ENCODE results near the gene HTD2.
"Not testable (repeated sequence)": the region's sequence is repeated elsewhere in the genome, so short reads cannot be mapped to it uniquely, and the experiment has no call there.

Gene HTD2

DNA sequence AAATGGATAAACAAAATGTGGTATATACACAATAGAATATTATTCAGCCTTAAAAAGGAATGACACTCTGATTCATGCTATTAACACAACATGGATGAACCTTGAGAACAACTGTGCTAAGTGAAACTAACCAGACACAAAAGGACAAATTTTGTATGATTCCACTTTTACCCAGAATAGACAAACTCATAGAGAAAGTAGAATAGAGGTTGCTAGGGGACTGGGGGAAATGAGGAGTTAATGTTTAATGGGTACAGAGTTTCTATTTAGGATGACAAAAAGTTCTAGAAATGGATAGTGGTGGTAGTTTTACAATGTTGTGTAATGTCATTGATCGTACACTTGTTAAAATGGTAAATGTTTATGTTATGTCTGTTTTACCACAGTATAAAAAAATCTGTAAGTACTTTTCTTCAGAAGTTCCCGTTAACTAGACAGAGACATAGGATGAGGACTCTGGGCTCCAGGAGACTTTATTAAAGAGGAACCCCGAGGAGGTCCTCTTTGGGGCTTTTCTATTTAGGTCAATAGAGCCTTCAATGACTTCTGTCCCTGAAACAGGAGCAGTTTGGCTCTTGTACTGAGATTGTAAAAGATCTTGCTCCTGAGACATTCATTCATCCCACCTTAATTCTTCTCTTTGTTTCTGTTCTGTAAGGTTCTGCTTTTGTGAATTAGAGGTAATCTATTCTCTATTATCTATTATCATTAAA lies 44.2 kb upstream of the HTD2 start:
- H3K36me3 ChIP-seq (ENCODE audit: low read depth), result no peaks in the 10 kb centered on the region
- H3K27me3 ChIP-seq (ENCODE audit: insufficient read depth, poor library complexity, severe bottlenecking), result no peaks in the 10 kb centered on the region
- no peak overlapping the region for H3K27ac ChIP-seq (ENCODE audit: poor library complexity, severe bottlenecking)
- H3K9me3 ChIP-seq (ENCODE audit: severe bottlenecking), result no peaks in the 10 kb centered on the region
- no peaks in the 10 kb centered on the region for H3K4me1 ChIP-seq (ENCODE audit: insufficient read depth, poor library complexity, severe bottlenecking)
- DNase-seq (ENCODE audit: low spot score), result no peak
- no peak overlapping the region for H3K4me3 ChIP-seq (ENCODE audit: severe bottlenecking)
- no peak for ATAC-seq (ENCODE audit: low read depth)
- TF ChIP-seq, protein P1, sequence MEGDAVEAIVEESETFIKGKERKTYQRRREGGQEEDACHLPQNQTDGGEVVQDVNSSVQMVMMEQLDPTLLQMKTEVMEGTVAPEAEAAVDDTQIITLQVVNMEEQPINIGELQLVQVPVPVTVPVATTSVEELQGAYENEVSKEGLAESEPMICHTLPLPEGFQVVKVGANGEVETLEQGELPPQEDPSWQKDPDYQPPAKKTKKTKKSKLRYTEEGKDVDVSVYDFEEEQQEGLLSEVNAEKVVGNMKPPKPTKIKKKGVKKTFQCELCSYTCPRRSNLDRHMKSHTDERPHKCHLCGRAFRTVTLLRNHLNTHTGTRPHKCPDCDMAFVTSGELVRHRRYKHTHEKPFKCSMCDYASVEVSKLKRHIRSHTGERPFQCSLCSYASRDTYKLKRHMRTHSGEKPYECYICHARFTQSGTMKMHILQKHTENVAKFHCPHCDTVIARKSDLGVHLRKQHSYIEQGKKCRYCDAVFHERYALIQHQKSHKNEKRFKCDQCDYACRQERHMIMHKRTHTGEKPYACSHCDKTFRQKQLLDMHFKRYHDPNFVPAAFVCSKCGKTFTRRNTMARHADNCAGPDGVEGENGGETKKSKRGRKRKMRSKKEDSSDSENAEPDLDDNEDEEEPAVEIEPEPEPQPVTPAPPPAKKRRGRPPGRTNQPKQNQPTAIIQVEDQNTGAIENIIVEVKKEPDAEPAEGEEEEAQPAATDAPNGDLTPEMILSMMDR (IDR thresholded peaks at IDR 0.05; ENCODE audit: poor library complexity, severe bottlenecking), result no peak

DNA sequence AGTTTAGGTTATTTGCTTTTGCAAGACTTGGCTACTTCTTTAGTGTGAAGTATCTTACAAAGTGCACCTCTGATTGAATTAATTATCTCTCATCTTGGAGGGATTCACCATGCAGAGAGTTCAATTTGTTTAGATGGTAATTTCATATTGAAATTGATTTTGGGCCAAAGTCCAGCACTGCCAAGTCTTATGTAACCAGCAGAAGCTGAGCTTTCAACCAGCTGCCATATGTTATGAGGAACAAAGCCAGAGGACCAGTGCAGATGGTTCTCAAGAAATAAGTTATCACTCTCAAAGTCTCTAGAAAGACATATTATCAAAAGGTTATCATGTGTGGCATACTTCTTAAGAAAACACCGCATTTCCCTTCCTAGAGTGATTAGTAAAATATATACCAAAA lies 39.7 kb upstream of the HTD2 start:
- Histone ChIP-seq H3K27me3 (ENCODE audit: insufficient read depth, poor library complexity, severe bottlenecking) (no peaks in the 10 kb centered on the region), H3K9me3 (ENCODE audit: severe bottlenecking) (no peaks in the 10 kb centered on the region), H3K4me3 (ENCODE audit: severe bottlenecking) (no peak overlapping the region), H3K36me3 (ENCODE audit: low read depth) (no peaks in the 10 kb centered on the region), H3K4me1 (ENCODE audit: insufficient read depth, poor library complexity, severe bottlenecking) (no peaks in the 10 kb centered on the region), H3K27ac (ENCODE audit: poor library complexity, severe bottlenecking) (no peak overlapping the region)
- ATAC-seq (ENCODE audit: low read depth) (no peak), DNase-seq (ENCODE audit: low spot score) (no peak)
- TF ChIP-seq, protein P1 (IDR thresholded peaks at IDR 0.05; ENCODE audit: poor library complexity, severe bottlenecking), result no peak

DNA sequence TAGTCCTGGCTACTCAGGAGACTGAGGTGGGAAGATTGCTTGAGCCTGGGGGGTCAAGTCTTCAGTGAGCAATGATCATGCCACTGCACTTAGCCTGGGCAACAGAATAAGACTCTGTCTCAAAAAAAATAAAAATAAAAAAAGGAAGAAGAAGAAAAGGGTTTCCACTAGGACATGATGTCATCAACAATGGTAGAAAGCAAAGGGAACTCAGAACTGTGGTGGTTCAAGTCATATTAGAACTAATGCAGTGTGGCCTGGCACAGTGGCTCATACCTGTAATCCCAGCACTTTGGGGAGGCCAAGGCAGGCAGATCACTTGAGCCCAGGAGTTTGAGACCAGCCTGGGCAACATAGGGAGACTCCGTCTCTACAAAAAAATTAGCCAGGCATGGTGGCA lies 38.8 kb upstream of the HTD2 start:
- not testable (repeated sequence) for H3K4me3 ChIP-seq (ENCODE audit: severe bottlenecking); ATAC-seq (ENCODE audit: low read depth); H3K27me3 ChIP-seq (ENCODE audit: insufficient read depth, poor library complexity, severe bottlenecking); H3K4me1 ChIP-seq (ENCODE audit: insufficient read depth, poor library complexity, severe bottlenecking); H3K36me3 ChIP-seq (ENCODE audit: low read depth); H3K27ac ChIP-seq (ENCODE audit: poor library complexity, severe bottlenecking); DNase-seq (ENCODE audit: low spot score); H3K9me3 ChIP-seq (ENCODE audit: severe bottlenecking)

DNA sequence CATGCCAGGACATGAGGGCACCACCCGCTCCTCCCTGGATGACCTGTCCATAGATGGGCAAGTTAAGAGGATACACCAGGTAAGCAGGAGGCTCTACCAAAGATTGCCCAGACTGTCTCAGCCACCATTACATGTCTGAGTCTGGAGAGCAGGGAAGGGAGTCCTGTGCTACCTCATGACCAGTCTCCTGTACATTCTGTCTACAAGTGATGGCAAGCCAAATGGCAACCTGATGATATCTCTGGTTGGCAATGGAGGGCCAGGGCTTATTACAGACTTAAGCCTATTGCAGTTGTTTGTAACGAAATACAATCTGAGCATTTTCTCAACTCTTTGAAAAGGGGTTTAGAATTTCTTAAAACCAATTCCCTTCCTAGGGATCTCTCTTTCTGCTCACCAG lies 37.0 kb upstream of the HTD2 start:
- DNase-seq (ENCODE audit: low spot score), result no peak
- no peaks in the 10 kb centered on the region for H3K27me3 ChIP-seq (ENCODE audit: insufficient read depth, poor library complexity, severe bottlenecking)
- H3K27ac ChIP-seq (ENCODE audit: poor library complexity, severe bottlenecking), result no peak overlapping the region
- H3K9me3 ChIP-seq (ENCODE audit: severe bottlenecking), result no peaks in the 10 kb centered on the region
- TF ChIP-seq, protein P1 (IDR thresholded peaks at IDR 0.05; ENCODE audit: poor library complexity, severe bottlenecking), result no peak
- H3K36me3 ChIP-seq (ENCODE audit: low read depth), result peaks cover 3% of the 10 kb centered on the region; the same call in 1 of the 2 replicates
- peaks cover 13% of the 10 kb centered on the region for H3K4me1 ChIP-seq (ENCODE audit: insufficient read depth, poor library complexity, severe bottlenecking)
- no peak for ATAC-seq (ENCODE audit: low read depth)
- H3K4me3 ChIP-seq (ENCODE audit: severe bottlenecking), result no peak overlapping the region

DNA sequence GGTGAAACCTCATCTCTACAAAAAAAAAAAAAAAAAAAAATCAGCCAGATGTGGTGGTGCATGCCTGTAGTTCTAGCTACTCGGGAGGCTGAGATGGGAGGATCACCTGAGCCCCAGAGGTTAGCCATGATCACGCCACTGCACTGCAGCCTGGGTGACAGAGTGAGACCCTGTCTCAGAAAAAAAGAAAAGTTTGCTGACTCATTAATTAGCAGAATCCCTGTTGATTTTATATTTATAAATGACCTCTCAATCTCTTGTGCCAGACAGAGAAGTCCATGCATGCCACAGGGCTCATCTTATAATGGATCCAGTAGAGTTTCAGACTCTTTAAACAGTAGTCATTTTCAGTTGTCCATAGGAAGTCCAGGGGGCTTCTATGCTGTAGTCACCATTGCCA lies 35.8 kb upstream of the HTD2 start:
- H3K4me1 ChIP-seq (ENCODE audit: insufficient read depth, poor library complexity, severe bottlenecking), result peaks cover 13% of the 10 kb centered on the region
- TF ChIP-seq, protein P1 (IDR thresholded peaks at IDR 0.05; ENCODE audit: poor library complexity, severe bottlenecking), result no peak
- no peak overlapping the region for H3K4me3 ChIP-seq (ENCODE audit: severe bottlenecking)
- no peak overlapping the region for H3K27ac ChIP-seq (ENCODE audit: poor library complexity, severe bottlenecking)
- DNase-seq (ENCODE audit: low spot score) (no peak), ATAC-seq (ENCODE audit: low read depth) (no peak)
- peaks cover 3% of the 10 kb centered on the region; the same call in 1 of the 2 replicates for H3K36me3 ChIP-seq (ENCODE audit: low read depth)
- no peaks in the 10 kb centered on the region for H3K9me3 ChIP-seq (ENCODE audit: severe bottlenecking)
- no peaks in the 10 kb centered on the region for H3K27me3 ChIP-seq (ENCODE audit: insufficient read depth, poor library complexity, severe bottlenecking)
